ENCODE measurements around the gene EYA3.

EYA3 gene

GRCh38 chr1:27967106-27967883 lies 121.1 kb downstream of the EYA3 start:
- DNase-seq = no peak

GRCh38 chr1:27966402-27967105 lies 121.9 kb downstream of the EYA3 start:
- no peak for DNase-seq

- no peak for DNase-seq
Observed at GRCh38 chr1:27963393-27963792, 125.0 kb downstream of the EYA3 start.

- DNase-seq = no peak
Observed at GRCh38 chr1:27961646-27962221, 126.7 kb downstream of the EYA3 start.

GRCh38 chr1:27960762-27961645 lies 127.4 kb downstream of the EYA3 start:
- no peak for DNase-seq

GRCh38 chr1:27959792-27960603 lies 128.4 kb downstream of the EYA3 start, which contains the start of gene XKR8:
Gene XKR8, plus strand, starts transcription at chr1:27959973. Its CDS starts 97 bp downstream, at chr1:27960070.
- DNase-seq = peak; percentile 90

GRCh38 chr1:27958513-27958912 lies 129.9 kb downstream of the EYA3 start:
- no peak for DNase-seq

- no peak for DNase-seq
Observed at GRCh38 chr1:27957655-27958054, 130.8 kb downstream of the EYA3 start.

GRCh38 chr1:27956761-27957160 lies 131.6 kb downstream of the EYA3 start:
- DNase-seq = no peak

GRCh38 chr1:27955076-27955475 lies 133.3 kb downstream of the EYA3 start:
- no peak for DNase-seq

GRCh38 chr1:27954186-27954585 lies 134.2 kb downstream of the EYA3 start:
- no peak for DNase-seq

GRCh38 chr1:27952147-27952546 lies 136.3 kb downstream of the EYA3 start:
- DNase-seq = no peak

GRCh38 chr1:27951396-27951795 lies 137.0 kb downstream of the EYA3 start:
- DNase-seq = no peak

GRCh38 chr1:27949027-27949426 lies 139.4 kb downstream of the EYA3 start:
- DNase-seq = no peak

GRCh38 chr1:27945020-27945419 lies 143.4 kb downstream of the EYA3 start:
- no peak for DNase-seq

GRCh38 chr1:27941671-27942540 lies 146.5 kb downstream of the EYA3 start:
- DNase-seq = no peak

- DNase-seq = no peak
Observed at GRCh38 chr1:27940870-27941560, 147.4 kb downstream of the EYA3 start.

GRCh38 chr1:27940297-27940696 lies 148.1 kb downstream of the EYA3 start:
- DNase-seq = peak; percentile 89

GRCh38 chr1:27938488-27938887 lies 149.9 kb downstream of the EYA3 start:
- DNase-seq = no peak

GRCh38 chr1:27937524-27937836 lies 150.9 kb downstream of the EYA3 start:
- DNase-seq = no peak

- no peak for DNase-seq
Observed at GRCh38 chr1:27936370-27936769, 152.0 kb downstream of the EYA3 start.

Measured in CD4-positive, alpha-beta T cell treated with Interleukin-6 for 4 hours (primary cell).